Kidney (tissue), 14 donors: ENCODE data around the gene FAM13C. TPM values are rescaled to one million over a fixed set of nuclear protein-coding genes. Genes with fewer than 3 reads are reported as not detected.

Source experiments
- DNase-seq, 5 donors: peaks; one replicate each; pipeline ENCODE4 v3.0.0-alpha.2; 2013 to 2020
- FAIRE-seq: peaks from 2 replicates; lab custom pipeline; 2012; peaks lifted over from hg19 to GRCh38; lab: Jason Lieb, UNC
- H3K27ac ChIP-seq, 2 donors: one replicate each; pipeline ENCODE4 v1.7.0; 2013; ENCODE audit warnings: low read depth in 2 of 2, low read length in 2 of 2, inconsistent platforms in 1 of 2
- H3K27me3 ChIP-seq: one replicate; pipeline ENCODE4 v1.7.1; 2013; ENCODE audit warnings: low read length, inconsistent platforms; ENCODE audit not compliant: control insufficient read depth, insufficient read depth
- H3K36me3 ChIP-seq, 3 donors: one replicate each; pipeline versions ENCODE4 v1.7.0 to v1.7.1; 2013; ENCODE audit warnings: low read length in 3 of 3, control low read depth in 1 of 3, inconsistent platforms in 1 of 3; ENCODE audit not compliant: insufficient read depth in 3 of 3, control insufficient read depth in 2 of 3
- H3K4me1 ChIP-seq, 3 donors: one replicate each; pipeline versions ENCODE4 v1.7.0 to v1.7.1; 2013; ENCODE audit warnings: low read length in 3 of 3, inconsistent platforms in 1 of 3, low read depth in 1 of 3; ENCODE audit not compliant: control insufficient read depth in 2 of 3, insufficient read depth in 2 of 3
- H3K4me3 ChIP-seq, 3 donors: one replicate each; pipeline versions ENCODE4 v1.7.0 to v1.8.1; 2013; ENCODE audit warnings: low read length in 3 of 3, control low read depth in 1 of 3, inconsistent platforms in 1 of 3
- H3K9ac ChIP-seq, 3 donors: one replicate each; pipeline versions ENCODE4 v1.7.0 to v1.7.1; 2013; ENCODE audit warnings: low read length in 3 of 3, control low read depth in 1 of 3, inconsistent platforms in 1 of 3
- H3K9me3 ChIP-seq, 3 donors: one replicate each; pipeline versions ENCODE4 v1.7.0 to v1.7.1; 2013; ENCODE audit warnings: low read length in 3 of 3, control low read depth in 1 of 3, inconsistent platforms in 1 of 3; ENCODE audit not compliant: control insufficient read depth in 2 of 3, insufficient read depth in 1 of 3
- intact Hi-C: fragments of 100-400 bp; cut with DNase I; formaldehyde crosslinking; loops from one replicate; pipeline ENCODE4 v1.11.1; 2022
- polyA plus RNA-seq: library from polyadenylated mRNA; stranded (reverse); fragments of 350-450 nt; fragmentation: Illumina TruSeq; extraction: RNeasy Lipid Tissue Mini Kit (QIAGEN cat#74804); gene quantifications from one replicate; pipeline ENCODE4 v1.2.3, GENCODE V29; 2014; ENCODE audit warnings: low read depth, low replicate concordance; ENCODE audit not compliant: insufficient read depth
- total RNA-seq: library from RNA; stranded (reverse); fragmentation: NEBNext Ultra II Directional; extraction: Animal tissue kit (Norgen Biotek cat#: 25700); gene quantifications from one replicate; pipeline ENCODE4 v1.2.1, GENCODE V29; 2021
- TF ChIP-seq, protein P1 (sequence below): IDR thresholded peaks from 3 replicates; pipeline ENCODE4 v1.5.1; 2012; ENCODE audit warnings: mild to moderate bottlenecking, moderate library complexity, borderline replicate concordance; ENCODE audit not compliant: insufficient read depth; ENCODE audit errors: extremely low read depth
- donor health status: control.
- donor health status: control.
- donor health status: control.
- donor health status: control.
- donor health status: control.
- donor health status: DM: yes; HTN: yes; CAD: no.
- donor health status: Normal renal cell carcinoma (clear cell type).

Gene FAM13C
- total and polyA plus RNA-seq, 2 donors from 2014 or later = 1.5 to 8.8 TPM

DNA sequence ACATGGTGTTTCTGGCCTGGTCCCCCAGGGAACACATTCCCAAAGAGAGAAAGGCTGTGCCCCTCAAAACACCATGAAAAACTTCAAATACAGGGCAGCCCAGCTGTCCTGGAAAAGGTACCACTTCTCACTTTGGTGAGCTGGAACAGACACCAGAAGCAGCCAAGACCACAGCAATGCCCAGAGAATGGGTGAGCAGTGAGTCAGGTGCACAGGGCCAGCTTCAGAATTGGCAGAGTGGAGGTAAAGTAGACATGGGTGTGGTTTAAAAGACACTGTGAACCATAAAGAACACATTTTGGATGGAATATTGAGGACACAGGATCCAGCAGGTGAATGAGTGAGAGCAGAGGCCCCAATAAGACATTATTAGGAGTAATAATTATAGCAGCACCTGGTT is 51.3 kb downstream of the FAM13C start:
- H3K4me3 ChIP-seq = no peak overlapping the region
- H3K4me1 ChIP-seq = peaks cover 0 to 7% (median 0%) of the 10 kb centered on the region in 3 donors
- no peaks in the 10 kb centered on the region for H3K36me3 ChIP-seq
- no peaks in the 10 kb centered on the region for H3K9me3 ChIP-seq
- H3K27me3 ChIP-seq = no peaks in the 10 kb centered on the region
- intact Hi-C loops = no loop called here
- FAIRE-seq (no peak), DNase-seq (no peak)
- TF ChIP-seq, protein P1, sequence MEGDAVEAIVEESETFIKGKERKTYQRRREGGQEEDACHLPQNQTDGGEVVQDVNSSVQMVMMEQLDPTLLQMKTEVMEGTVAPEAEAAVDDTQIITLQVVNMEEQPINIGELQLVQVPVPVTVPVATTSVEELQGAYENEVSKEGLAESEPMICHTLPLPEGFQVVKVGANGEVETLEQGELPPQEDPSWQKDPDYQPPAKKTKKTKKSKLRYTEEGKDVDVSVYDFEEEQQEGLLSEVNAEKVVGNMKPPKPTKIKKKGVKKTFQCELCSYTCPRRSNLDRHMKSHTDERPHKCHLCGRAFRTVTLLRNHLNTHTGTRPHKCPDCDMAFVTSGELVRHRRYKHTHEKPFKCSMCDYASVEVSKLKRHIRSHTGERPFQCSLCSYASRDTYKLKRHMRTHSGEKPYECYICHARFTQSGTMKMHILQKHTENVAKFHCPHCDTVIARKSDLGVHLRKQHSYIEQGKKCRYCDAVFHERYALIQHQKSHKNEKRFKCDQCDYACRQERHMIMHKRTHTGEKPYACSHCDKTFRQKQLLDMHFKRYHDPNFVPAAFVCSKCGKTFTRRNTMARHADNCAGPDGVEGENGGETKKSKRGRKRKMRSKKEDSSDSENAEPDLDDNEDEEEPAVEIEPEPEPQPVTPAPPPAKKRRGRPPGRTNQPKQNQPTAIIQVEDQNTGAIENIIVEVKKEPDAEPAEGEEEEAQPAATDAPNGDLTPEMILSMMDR = no peak
- peak overlapping the region in 1 of 2 donors; percentile 49 for H3K27ac ChIP-seq
- H3K9ac ChIP-seq = no peak overlapping the region

DNA sequence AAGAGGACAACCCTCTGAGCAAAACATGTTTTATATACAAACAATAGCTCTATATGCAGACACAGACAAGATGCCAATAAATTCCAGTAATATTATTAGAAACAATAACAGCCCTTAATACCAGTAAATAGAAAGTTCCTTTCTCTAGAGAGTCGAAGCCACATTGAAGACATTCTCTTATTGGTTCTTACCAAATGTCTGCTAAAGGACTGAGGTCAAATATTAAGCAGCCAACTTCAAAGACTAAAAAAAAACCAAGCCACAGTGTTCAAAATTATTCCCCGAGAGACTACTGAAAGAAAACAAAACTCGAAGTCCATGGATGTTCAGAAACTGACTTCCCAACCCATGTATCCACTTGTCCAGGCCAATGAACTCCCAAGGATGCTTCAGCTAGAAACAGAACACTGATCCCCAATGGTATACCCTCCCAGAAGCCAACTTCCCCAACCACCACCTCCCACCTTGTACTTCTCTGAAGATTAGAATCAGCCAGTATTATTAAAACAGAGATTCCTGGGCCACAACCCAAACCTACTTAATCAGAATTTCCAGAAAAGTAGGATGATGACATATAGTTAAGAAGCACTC is 51.9 kb downstream of the FAM13C start:
- FAIRE-seq (no peak), DNase-seq (no peak)
- intact Hi-C loops = no loop called here
- H3K27ac ChIP-seq = peak overlapping the region in 1 of 2 donors; percentile 49
- no peaks in the 10 kb centered on the region for H3K27me3 ChIP-seq
- no peak overlapping the region for H3K9ac ChIP-seq
- no peak overlapping the region for H3K4me3 ChIP-seq
- peaks cover 0 to 4% (median 0%) of the 10 kb centered on the region in 3 donors for H3K4me1 ChIP-seq
- H3K9me3 ChIP-seq = no peaks in the 10 kb centered on the region
- no peaks in the 10 kb centered on the region for H3K36me3 ChIP-seq
- TF ChIP-seq, protein P1 = no peak

DNA sequence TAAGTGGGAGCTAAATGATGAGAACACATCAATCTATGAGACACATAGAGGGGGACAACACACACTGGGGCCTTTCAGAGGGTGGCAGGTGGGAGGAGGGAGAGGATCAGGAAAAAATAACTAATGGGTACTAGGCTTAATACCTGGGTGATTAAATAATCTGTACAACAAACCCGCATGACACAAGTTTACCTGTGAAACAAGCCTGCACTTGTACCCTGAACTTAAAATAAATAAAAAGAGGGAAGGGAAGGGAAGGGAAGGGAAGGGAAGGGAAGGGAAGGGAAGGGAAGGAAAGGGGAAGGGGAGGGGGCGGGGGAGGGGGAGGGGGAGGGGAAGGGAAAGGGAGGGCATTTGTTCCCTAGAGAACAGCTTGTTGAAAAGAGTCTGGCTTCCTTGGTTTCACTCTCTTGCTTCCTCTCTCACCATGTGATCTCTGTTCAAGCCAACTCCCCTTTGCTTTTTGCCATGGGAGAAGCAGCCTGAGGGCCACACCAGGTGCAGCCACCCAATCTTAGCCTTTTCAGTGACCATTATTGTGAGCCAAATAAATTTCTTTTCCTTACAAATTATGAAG is 57.7 kb downstream of the FAM13C start:
- H3K4me1 ChIP-seq = peaks cover 0 to 4% (median 0%) of the 10 kb centered on the region in 3 donors
- no peaks in the 10 kb centered on the region for H3K9me3 ChIP-seq
- H3K36me3 ChIP-seq = no peaks in the 10 kb centered on the region
- no peak for DNase-seq
- FAIRE-seq = no peak
- TF ChIP-seq, protein P1 = no peak
- H3K4me3 ChIP-seq = no peak overlapping the region
- H3K27me3 ChIP-seq = no peaks in the 10 kb centered on the region
- H3K9ac ChIP-seq = no peak overlapping the region
- intact Hi-C loops = no loop called here
- H3K27ac ChIP-seq = no peak overlapping the region

DNA sequence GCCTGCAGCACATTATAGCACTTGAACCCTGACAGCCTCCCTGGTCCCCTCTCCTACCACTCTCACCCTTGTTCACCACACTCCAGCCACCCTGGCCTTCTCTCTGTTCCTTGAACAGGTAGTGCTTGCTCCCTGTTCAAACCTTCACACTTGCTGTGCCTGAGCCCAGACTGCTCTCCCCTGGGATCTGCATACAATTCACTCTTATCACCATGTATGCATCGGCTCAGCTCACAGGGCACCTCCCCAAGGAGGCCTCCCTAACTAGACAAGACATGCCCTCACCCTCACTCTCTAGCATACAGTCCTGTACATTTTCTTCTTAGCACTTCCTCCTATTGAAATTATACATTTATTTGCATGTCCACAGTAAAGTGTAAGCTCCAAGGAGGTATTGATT is 59.3 kb downstream of the FAM13C start:
- no peak overlapping the region for H3K27ac ChIP-seq
- H3K27me3 ChIP-seq = no peaks in the 10 kb centered on the region
- TF ChIP-seq, protein P1 = no peak
- no peak overlapping the region for H3K9ac ChIP-seq
- peaks cover 0 to under 1% (median 0%) of the 10 kb centered on the region in 3 donors for H3K4me1 ChIP-seq
- intact Hi-C loops = no loop called here
- H3K4me3 ChIP-seq = no peak overlapping the region
- H3K36me3 ChIP-seq = no peaks in the 10 kb centered on the region
- no peak for DNase-seq
- FAIRE-seq = no peak
- no peaks in the 10 kb centered on the region for H3K9me3 ChIP-seq
